SK-N-SH treated with all-trans-retinoic acid at 6 μM for 48 hours (cell line): ENCODE data around the gene UGT1A5.

Source experiments
- ATAC-seq: fragments of 200-7000 bp; cut with Tn5 transposase; 3 replicates; pipeline ENCODE4 v1.9.1; 2020; ENCODE audit warnings: mild to moderate bottlenecking, moderate library complexity
- ARNTL ChIP-seq: fragments of 450-650 bp; formaldehyde crosslinking; IDR thresholded peaks from 2 replicates; pipeline ENCODE4 v1.5.0; 2020; ENCODE audit warnings: low read depth, mild to moderate bottlenecking, moderate library complexity, borderline replicate concordance
- BACH2 ChIP-seq: fragments of 250-450 bp; sonication (Bioruptor Pico); IDR thresholded peaks from 2 replicates; pipeline ENCODE4 v1.9.0; 2021; ENCODE audit warnings: mild to moderate bottlenecking, borderline replicate concordance
- CSDC2 ChIP-seq: fragments of 250-450 bp; sonication (Bioruptor Pico); IDR thresholded peaks from 2 replicates; pipeline ENCODE4 v1.5.0; 2020; ENCODE audit warnings: mild to moderate bottlenecking, moderate library complexity
- ESRRG ChIP-seq: fragments of 250-450 bp; sonication (Bioruptor Pico); IDR thresholded peaks from 2 replicates; pipeline ENCODE4 v1.6.1; 2021; ENCODE audit warnings: mild to moderate bottlenecking
- GLIS3 ChIP-seq: fragments of 250-450 bp; sonication (Bioruptor Pico); IDR thresholded peaks from 2 replicates; pipeline ENCODE4 v1.5.0; 2020; ENCODE audit warnings: mild to moderate bottlenecking, moderate library complexity
- ISL1 ChIP-seq: fragments of 250-450 bp; sonication (Bioruptor Pico); IDR thresholded peaks from 2 replicates; pipeline ENCODE4 v2.1.2; 2022; ENCODE audit warnings: mild to moderate bottlenecking, moderate library complexity
- OSR1 ChIP-seq: fragments of 250-450 bp; sonication (Bioruptor Pico); IDR thresholded peaks from 2 replicates; pipeline ENCODE4 v1.8.0; 2022; ENCODE audit warnings: moderate library complexity, mild to moderate bottlenecking, inconsistent platforms
- PPARA ChIP-seq: fragments of 250-450 bp; sonication (Bioruptor Pico); IDR thresholded peaks from 2 replicates; pipeline ENCODE4 v1.5.0; 2020; ENCODE audit warnings: mild to moderate bottlenecking, borderline replicate concordance
- RARB ChIP-seq: fragments of 250-450 bp; sonication (Bioruptor Pico); IDR thresholded peaks from 2 replicates; pipeline ENCODE4 v1.8.0; 2021; ENCODE audit warnings: mild to moderate bottlenecking, moderate library complexity
- SNAI2 ChIP-seq: fragments of 250-450 bp; sonication (Bioruptor Pico); IDR thresholded peaks from 2 replicates; pipeline ENCODE4 v1.5.0; 2020; ENCODE audit warnings: mild to moderate bottlenecking, moderate library complexity
- TOX ChIP-seq: fragments of 250-450 bp; sonication (Bioruptor Pico); IDR thresholded peaks from 2 replicates; pipeline ENCODE4 v1.8.0; 2021; ENCODE audit warnings: mild to moderate bottlenecking, moderate library complexity, borderline replicate concordance
- ZC3H10 ChIP-seq: fragments of 250-450 bp; sonication (Bioruptor Pico); IDR thresholded peaks from 2 replicates; pipeline ENCODE4 v1.5.1; 2021; ENCODE audit warnings: mild to moderate bottlenecking, moderate library complexity
- ZFP3 ChIP-seq: fragments of 250-450 bp; sonication (Bioruptor Pico); IDR thresholded peaks from 2 replicates; pipeline ENCODE4 v1.5.0; 2020; ENCODE audit warnings: mild to moderate bottlenecking, moderate library complexity
- ZFP30 ChIP-seq: fragments of 450-650 bp; formaldehyde crosslinking; IDR thresholded peaks from 2 replicates; pipeline ENCODE4 v1.5.0; 2022; ENCODE audit warnings: mild to moderate bottlenecking, moderate library complexity
- ZNF565 ChIP-seq: fragments of 450-650 bp; formaldehyde crosslinking; conservative IDR thresholded peaks from 2 replicates; pipeline ENCODE4 v1.5.0; 2020; ENCODE audit warnings: low read depth, mild to moderate bottlenecking, moderate library complexity
- ZNF70 ChIP-seq: fragments of 450-650 bp; formaldehyde crosslinking; IDR thresholded peaks from 2 replicates; pipeline ENCODE4 v1.5.0; 2020; ENCODE audit warnings: mild to moderate bottlenecking, moderate library complexity
- ZNF8 ChIP-seq: fragments of 450-650 bp; formaldehyde crosslinking; IDR thresholded peaks from 2 replicates; pipeline ENCODE4 v1.5.0; 2020; ENCODE audit warnings: mild to moderate bottlenecking, moderate library complexity
- TF ChIP-seq, protein P1 (sequence below): fragments of 250-450 bp; sonication (Bioruptor Pico); IDR thresholded peaks from 2 replicates; pipeline ENCODE4 v1.5.0; 2020; ENCODE audit warnings: mild to moderate bottlenecking, moderate library complexity
- TF ChIP-seq, protein P2 (sequence below): fragments of 250-450 bp; sonication (Bioruptor Pico); IDR thresholded peaks from 2 replicates; pipeline ENCODE4 v1.8.0; 2020; ENCODE audit warnings: mild to moderate bottlenecking, moderate library complexity, borderline replicate concordance
- TF ChIP-seq, protein P3 (sequence below): fragments of 250-450 bp; sonication (Bioruptor Pico); IDR thresholded peaks from 2 replicates; pipeline ENCODE4 v1.5.1; 2020; ENCODE audit warnings: low read depth, mild to moderate bottlenecking, moderate library complexity

Gene UGT1A5

DNA sequence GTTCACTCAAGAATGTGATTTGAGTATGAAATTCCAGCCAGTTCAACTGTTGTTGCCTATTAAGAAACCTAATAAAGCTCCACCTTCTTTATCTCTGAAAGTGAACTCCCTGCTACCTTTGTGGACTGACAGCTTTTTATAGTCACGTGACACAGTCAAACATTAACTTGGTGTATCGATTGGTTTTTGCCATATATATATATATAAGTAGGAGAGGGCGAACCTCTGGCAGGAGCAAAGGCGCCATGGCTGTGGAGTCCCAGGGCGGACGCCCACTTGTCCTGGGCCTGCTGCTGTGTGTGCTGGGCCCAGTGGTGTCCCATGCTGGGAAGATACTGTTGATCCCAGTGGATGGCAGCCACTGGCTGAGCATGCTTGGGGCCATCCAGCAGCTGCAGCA, 47.3 kb downstream of the UGT1A5 start, which contains the start of gene UGT1A1 (continued):
- TF ChIP-seq ZNF70 (CRISPR knock-in tag) (no peak), BACH2 (CRISPR knock-in tag) (no peak), ZNF8 (CRISPR knock-in tag) (no peak)
- TF ChIP-seq, all 23 proteins: peak for 0

DNA sequence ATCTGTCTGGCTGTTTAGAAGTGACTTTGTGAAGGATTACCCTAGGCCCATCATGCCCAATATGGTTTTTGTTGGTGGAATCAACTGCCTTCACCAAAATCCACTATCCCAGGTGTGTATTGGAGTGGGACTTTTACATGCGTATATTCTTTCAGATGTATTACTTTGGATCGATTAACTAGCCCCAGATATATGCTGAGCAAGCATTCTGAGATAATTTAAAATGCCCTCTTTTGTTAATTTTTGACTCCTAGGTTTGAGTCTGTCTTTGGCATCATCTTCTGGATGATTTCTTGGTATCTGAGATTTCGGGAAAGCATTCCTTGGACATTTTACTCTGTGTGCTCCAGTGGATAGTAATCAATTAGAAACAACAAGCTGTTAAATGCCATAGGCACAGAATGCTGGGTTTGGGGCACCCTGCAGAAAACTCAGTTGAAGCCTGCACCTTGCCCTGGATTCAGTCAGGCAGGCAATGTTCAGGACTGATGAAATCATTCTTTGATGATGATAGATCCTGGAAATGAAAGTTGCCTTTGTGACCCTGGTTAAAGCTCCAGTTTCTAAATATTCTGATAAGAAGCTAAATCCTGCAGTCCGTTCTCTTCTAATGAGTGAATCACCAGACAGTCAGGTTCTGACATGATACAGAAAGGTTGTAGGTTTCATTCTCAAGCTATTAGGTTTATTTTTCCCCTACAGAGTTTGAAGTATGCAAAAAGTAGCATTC, 48.5 kb downstream of the UGT1A5 start:
- no peak for ATAC-seq
- 0 out of 2 replicates have a peak, but pooled peaks have one; percentile 64 for TF ChIP-seq CSDC2 (CRISPR knock-in tag)
- no peak for TF ChIP-seq ZNF70 (CRISPR knock-in tag)
- TF ChIP-seq ISL1 (CRISPR knock-in tag), result peak; percentile 89
- TF ChIP-seq SNAI2, result peak; percentile 36; the same call in 1 of the 2 replicates
- TF ChIP-seq, protein P1, sequence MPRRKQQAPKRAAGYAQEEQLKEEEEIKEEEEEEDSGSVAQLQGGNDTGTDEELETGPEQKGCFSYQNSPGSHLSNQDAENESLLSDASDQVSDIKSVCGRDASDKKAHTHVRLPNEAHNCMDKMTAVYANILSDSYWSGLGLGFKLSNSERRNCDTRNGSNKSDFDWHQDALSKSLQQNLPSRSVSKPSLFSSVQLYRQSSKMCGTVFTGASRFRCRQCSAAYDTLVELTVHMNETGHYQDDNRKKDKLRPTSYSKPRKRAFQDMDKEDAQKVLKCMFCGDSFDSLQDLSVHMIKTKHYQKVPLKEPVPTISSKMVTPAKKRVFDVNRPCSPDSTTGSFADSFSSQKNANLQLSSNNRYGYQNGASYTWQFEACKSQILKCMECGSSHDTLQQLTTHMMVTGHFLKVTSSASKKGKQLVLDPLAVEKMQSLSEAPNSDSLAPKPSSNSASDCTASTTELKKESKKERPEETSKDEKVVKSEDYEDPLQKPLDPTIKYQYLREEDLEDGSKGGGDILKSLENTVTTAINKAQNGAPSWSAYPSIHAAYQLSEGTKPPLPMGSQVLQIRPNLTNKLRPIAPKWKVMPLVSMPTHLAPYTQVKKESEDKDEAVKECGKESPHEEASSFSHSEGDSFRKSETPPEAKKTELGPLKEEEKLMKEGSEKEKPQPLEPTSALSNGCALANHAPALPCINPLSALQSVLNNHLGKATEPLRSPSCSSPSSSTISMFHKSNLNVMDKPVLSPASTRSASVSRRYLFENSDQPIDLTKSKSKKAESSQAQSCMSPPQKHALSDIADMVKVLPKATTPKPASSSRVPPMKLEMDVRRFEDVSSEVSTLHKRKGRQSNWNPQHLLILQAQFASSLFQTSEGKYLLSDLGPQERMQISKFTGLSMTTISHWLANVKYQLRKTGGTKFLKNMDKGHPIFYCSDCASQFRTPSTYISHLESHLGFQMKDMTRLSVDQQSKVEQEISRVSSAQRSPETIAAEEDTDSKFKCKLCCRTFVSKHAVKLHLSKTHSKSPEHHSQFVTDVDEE (CRISPR knock-in tag), result peak; percentile 18; the same call in 1 of the 2 replicates
- TF ChIP-seq, protein P2, sequence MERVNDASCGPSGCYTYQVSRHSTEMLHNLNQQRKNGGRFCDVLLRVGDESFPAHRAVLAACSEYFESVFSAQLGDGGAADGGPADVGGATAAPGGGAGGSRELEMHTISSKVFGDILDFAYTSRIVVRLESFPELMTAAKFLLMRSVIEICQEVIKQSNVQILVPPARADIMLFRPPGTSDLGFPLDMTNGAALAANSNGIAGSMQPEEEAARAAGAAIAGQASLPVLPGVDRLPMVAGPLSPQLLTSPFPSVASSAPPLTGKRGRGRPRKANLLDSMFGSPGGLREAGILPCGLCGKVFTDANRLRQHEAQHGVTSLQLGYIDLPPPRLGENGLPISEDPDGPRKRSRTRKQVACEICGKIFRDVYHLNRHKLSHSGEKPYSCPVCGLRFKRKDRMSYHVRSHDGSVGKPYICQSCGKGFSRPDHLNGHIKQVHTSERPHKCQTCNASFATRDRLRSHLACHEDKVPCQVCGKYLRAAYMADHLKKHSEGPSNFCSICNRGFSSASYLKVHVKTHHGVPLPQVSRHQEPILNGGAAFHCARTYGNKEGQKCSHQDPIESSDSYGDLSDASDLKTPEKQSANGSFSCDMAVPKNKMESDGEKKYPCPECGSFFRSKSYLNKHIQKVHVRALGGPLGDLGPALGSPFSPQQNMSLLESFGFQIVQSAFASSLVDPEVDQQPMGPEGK (CRISPR knock-in tag), result 0 out of 2 replicates have a peak, but pooled peaks have one; percentile 21
- TF ChIP-seq, protein P3, sequence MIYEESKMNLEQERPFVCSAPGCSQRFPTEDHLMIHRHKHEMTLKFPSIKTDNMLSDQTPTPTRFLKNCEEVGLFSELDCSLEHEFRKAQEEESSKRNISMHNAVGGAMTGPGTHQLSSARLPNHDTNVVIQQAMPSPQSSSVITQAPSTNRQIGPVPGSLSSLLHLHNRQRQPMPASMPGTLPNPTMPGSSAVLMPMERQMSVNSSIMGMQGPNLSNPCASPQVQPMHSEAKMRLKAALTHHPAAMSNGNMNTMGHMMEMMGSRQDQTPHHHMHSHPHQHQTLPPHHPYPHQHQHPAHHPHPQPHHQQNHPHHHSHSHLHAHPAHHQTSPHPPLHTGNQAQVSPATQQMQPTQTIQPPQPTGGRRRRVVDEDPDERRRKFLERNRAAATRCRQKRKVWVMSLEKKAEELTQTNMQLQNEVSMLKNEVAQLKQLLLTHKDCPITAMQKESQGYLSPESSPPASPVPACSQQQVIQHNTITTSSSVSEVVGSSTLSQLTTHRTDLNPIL, result peak; percentile 47; the same call in 1 of the 2 replicates
- peak; percentile 47; the same call in 1 of the 2 replicates for TF ChIP-seq ZFP3 (CRISPR knock-in tag)
- no peak for TF ChIP-seq ZFP30 (CRISPR knock-in tag)

DNA sequence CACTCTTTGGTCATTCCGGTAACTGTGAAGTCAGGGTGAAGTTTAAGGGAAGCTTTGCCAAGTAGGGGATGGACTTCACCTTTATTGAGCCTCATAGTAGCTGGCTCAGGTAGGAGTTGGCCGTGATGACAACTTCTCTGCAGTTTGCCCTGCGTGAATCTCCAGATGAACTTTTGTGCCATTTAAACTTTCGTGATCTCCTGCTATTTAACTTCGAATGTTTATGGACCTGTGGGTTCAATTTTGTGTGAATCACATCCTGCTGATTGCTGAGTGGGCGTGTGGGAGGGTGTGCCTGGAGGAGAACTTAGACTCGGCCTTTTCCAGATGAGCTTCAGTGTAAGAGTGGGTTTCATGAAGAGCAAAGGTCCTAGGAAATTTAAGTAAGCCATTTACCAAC, 51.6 kb downstream of the UGT1A5 start:
- ATAC-seq, result no peak
- TF ChIP-seq ZC3H10 (CRISPR knock-in tag), result no peak
- 0 out of 2 replicates have a peak, but pooled peaks have one; percentile 11 for TF ChIP-seq ISL1 (CRISPR knock-in tag)
- TF ChIP-seq ESRRG (CRISPR knock-in tag), result no peak
- TF ChIP-seq BACH2 (CRISPR knock-in tag), result no peak
- TF ChIP-seq ARNTL (CRISPR knock-in tag), result no peak
- TF ChIP-seq ZNF565, result no peak
- TF ChIP-seq, protein P3, result no peak
- no peak for TF ChIP-seq ZFP30 (CRISPR knock-in tag)

DNA sequence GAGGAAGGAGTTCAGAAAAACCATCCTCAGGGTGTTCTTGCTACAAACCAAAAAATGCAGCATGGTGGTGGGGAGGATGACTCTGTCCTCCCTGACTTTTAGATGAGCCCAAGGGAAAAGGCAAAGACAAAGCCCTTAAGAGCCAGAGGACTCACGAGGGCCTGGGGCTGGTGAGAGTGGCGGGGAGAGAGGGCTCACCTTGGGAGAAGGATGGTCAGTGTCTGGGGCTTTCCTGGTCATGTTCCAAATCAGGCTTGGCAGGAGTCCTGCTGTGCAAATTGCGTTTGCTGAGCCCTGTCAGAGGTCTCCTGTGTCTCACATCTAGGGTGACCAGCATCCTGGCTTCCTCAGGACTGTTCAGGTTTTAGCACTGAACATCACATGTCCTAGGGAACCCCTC, 52.1 kb downstream of the UGT1A5 start:
- no peak for ATAC-seq
- TF ChIP-seq OSR1 (CRISPR knock-in tag) (no peak), ARNTL (CRISPR knock-in tag) (no peak), PPARA (CRISPR knock-in tag) (no peak), ZNF565 (no peak), BACH2 (CRISPR knock-in tag) (no peak), RARB (no peak), ESRRG (CRISPR knock-in tag) (no peak), TOX (CRISPR knock-in tag) (no peak), ZFP3 (CRISPR knock-in tag) (no peak), ZNF70 (CRISPR knock-in tag) (no peak), GLIS3 (CRISPR knock-in tag) (no peak), ZNF8 (CRISPR knock-in tag) (no peak)
